NB4 (cell line): ENCODE data around the gene VDAC1.
"Not testable (repeated sequence)": the region's sequence is repeated elsewhere in the genome, so short reads cannot be mapped to it uniquely, and the experiment has no call there.

ENCODE experiments used
- DNase-seq: peaks from one replicate; pipeline ENCODE4 v3.0.0; 2010; ENCODE audit warnings: low read depth
- H3K4me3 ChIP-seq: one replicate; pipeline ENCODE4 v1.5.1; 2011; ENCODE audit warnings: mild to moderate bottlenecking, low read depth, low read length, moderate library complexity
- MYC ChIP-seq: IDR thresholded peaks from 2 replicates; pipeline ENCODE4 v1.6.1; 2011; ENCODE audit warnings: low read depth, low read length
- POLR2A ChIP-seq: IDR thresholded peaks from 2 replicates; pipeline ENCODE4 v1.6.1; 2011; ENCODE audit warnings: mild to moderate bottlenecking; ENCODE audit not compliant: insufficient read length; ENCODE audit errors: extremely low read depth
- TF ChIP-seq, protein P1 (sequence below): IDR thresholded peaks from one replicate; pipeline ENCODE4 v1.5.1; 2012; ENCODE audit warnings: low read depth, low read length
- TF ChIP-seq, protein P2 (sequence below): IDR thresholded peaks from 2 replicates; pipeline ENCODE4 v1.6.1; 2011; ENCODE audit warnings: low read depth, low read length

VDAC1 gene

DNA sequence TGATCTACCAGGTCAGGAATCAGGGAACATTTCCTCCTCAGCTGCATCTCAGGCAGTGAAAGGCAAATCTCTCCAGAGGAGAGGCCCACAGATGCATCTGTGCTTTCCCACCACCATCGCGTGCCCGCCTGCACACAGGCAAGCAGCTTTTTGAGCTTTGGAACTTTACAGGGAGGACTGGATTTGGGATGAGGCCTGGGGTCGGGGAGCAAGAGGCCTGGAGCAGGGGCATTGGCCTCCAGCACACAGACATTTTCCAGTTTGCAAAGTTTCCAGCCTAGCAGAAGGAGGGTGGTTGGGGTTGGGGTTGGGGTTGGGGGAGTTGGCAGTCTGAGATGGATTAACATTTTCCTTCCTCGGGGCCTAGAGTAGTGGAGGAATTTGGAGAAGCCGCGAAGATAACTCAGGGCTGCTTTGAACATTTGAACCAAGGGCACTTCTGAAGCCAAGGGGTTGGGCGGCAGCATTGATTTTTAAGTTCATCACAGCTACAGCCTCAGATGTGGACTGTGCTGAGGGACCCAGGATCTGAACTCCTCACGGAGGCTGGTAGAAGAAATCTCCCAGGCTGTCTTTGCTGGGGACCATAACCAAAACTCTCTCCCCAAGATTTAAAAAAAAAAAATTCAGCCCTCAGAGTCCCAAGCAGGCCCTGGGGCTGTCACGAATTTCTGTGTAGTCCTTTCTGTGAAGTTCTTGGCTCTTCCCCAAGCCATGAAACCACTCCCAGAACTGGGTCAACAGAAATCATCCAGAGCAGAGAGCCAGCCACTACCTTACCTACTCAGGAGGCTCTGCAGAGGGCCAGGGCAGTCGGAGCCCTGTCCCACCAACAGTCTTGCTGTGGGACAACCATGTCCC, 61.9 kb downstream of the VDAC1 start:
- no peak overlapping the region for H3K4me3 ChIP-seq
- no peak for DNase-seq
- TF ChIP-seq, protein P1, sequence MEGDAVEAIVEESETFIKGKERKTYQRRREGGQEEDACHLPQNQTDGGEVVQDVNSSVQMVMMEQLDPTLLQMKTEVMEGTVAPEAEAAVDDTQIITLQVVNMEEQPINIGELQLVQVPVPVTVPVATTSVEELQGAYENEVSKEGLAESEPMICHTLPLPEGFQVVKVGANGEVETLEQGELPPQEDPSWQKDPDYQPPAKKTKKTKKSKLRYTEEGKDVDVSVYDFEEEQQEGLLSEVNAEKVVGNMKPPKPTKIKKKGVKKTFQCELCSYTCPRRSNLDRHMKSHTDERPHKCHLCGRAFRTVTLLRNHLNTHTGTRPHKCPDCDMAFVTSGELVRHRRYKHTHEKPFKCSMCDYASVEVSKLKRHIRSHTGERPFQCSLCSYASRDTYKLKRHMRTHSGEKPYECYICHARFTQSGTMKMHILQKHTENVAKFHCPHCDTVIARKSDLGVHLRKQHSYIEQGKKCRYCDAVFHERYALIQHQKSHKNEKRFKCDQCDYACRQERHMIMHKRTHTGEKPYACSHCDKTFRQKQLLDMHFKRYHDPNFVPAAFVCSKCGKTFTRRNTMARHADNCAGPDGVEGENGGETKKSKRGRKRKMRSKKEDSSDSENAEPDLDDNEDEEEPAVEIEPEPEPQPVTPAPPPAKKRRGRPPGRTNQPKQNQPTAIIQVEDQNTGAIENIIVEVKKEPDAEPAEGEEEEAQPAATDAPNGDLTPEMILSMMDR: no peak
- TF ChIP-seq POLR2A (no peak), MYC (no peak)
- TF ChIP-seq, protein P2, sequence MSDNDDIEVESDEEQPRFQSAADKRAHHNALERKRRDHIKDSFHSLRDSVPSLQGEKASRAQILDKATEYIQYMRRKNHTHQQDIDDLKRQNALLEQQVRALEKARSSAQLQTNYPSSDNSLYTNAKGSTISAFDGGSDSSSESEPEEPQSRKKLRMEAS: no peak

- TF ChIP-seq, protein P2: no peak
- TF ChIP-seq, protein P1: no peak
- TF ChIP-seq MYC (no peak), POLR2A (no peak)
- no peak overlapping the region for H3K4me3 ChIP-seq
- no peak for DNase-seq
Measured at GRCh38 chr5:133941456-133942196, 63.1 kb downstream of the VDAC1 start.

DNA sequence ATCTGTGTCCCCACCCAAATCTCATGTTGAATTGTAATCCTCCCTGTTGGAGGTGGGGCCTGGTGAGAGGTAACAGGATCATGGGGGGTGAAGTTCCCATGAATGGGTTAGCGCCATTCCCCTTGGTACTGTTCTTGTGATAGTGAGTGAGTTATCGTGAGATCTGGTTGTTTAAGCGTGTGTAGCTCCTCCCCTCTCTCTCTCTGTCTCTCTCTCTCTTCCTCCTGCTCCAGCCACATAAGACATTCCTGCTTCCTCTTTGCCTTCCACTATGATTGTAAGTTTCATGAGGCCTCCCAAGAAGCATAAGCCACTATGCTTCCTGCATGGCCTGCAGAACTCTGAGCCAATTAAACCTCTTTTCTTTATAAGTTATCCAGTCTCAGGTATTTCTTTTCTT, 65.1 kb downstream of the VDAC1 start:
- TF ChIP-seq, protein P1: no peak
- TF ChIP-seq, protein P2: no peak
- TF ChIP-seq MYC (no peak), POLR2A (no peak)
- no peak for DNase-seq

DNA sequence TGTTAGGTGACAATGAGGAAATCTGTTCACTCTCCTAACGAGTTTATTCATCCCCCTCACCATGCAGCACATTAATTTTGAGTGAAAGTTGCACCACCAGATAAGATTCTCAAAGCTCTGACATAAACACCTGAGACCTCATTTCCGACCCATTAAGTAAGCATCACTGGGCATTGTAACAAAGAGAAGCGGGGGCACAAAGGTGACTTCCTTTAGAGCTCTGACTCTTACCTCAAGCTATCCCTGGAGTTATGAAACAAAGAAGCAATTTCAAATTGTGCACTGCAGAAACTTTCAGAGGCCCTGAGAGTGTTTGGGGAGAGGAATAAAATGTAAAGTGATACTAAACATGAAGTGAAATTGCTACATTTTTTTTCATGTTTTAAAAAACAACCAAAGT, 65.8 kb downstream of the VDAC1 start:
- DNase-seq: no peak
- H3K4me3 ChIP-seq: no peak overlapping the region
- TF ChIP-seq, protein P2: no peak
- TF ChIP-seq MYC: no peak
- TF ChIP-seq, protein P1: no peak
- no peak for TF ChIP-seq POLR2A

More for the DNA sequence above, 65.1 kb downstream of the VDAC1 start:
- H3K4me3 ChIP-seq: no peak overlapping the region

- DNase-seq: peak; percentile 28
- no peak overlapping the region for H3K4me3 ChIP-seq
- TF ChIP-seq, protein P2: no peak
- TF ChIP-seq POLR2A: no peak
- TF ChIP-seq, protein P1: no peak
- TF ChIP-seq MYC: no peak
Measured at GRCh38 chr5:133938039-133938821, 66.5 kb downstream of the VDAC1 start.

DNA sequence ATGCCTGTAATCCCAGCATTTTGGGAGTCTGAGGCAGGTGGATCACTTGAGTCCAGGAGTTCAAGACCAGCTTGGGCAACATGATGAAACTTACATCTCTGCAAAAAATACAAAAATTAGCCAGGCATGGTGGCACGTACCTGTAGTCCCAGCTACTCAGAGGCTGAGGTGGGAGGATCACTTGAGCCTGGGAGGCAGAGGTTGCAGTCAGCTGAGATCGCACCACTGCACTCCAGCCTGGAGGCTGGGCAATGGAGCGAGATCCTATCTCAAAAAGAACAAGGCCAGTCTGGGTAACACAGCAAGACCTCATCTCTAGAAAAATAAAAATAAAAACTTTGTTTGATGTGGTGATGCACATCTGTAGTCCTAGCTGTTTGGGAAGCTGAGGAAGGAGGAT, 67.1 kb downstream of the VDAC1 start:
- not testable (repeated sequence) for DNase-seq, H3K4me3 ChIP-seq
